ENCODE measurements around the gene TRIM26. TPM values are rescaled to one million over a fixed set of nuclear protein-coding genes. Genes with fewer than 3 reads are reported as not detected.

TRIM26 gene
- total and polyA plus RNA-seq, 2 of the 13 experiments (the other 11 are each of a cell fraction or from before 2014, with no cell fraction given): 27.1 to 38.7 TPM

DNA sequence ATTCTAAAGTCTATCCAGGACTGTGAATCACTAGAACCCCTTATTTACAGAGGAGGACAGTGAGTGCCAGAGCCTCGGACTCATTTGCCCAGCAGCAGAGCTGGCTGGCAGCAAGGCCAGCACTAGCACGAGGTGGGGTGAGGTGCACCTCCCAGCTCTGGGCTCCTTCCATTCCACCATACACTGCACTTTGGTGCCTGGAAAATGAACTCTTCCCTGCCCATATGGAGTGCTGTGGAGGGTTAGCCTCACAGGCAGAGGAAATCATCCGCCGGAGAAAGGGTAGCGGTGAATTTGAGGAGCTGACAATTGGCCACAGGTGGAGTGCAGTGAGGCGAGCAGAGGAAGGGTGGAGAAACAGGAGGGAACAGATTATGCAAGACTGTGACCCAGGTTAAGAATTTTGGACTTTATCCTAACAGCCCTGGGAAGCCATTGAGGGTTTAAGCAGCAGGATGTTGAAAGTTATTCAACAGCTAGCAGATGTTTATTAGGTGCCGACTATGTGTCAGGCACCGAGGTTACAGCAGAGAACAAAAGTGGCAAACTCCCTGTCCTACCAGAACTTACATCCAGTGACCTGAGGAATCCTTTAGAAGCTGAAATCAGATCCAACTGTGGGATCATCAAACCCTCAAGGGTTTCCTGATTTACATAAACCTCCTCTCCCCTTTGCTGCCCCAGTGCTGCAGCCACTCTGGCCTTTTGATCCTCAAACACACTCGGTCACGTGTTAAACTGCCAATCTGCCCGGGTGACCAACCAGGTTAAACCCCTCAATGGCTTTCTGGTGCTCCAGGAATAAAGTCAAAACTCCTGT, 6.2 kb downstream of the TRIM26 start (continued):
- TF ChIP-seq ZNF543 (CRISPR knock-in tag; IDR thresholded peaks at IDR 0.05) (peak; percentile 62), PAWR (CRISPR knock-in tag; IDR thresholded peaks at IDR 0.05; ENCODE audit: borderline replicate concordance) (peak; percentile 73; the same call in 1 of the 2 replicates), PLRG1 (conservative IDR thresholded peaks at IDR 0.05) (no peak), NR1H2 (CRISPR knock-in tag; IDR thresholded peaks at IDR 0.05; ENCODE audit: borderline replicate concordance, low read depth) (no peak), PAX8 (CRISPR knock-in tag; IDR thresholded peaks at IDR 0.05; ENCODE audit: borderline replicate concordance) (peak; percentile 28; the same call in 1 of the 2 replicates), CBX2 (IDR thresholded peaks at IDR 0.05; ENCODE audit: low read depth, low read length) (no peak), CBX2 (CRISPR knock-in tag; IDR thresholded peaks at IDR 0.05; ENCODE audit: low read depth) (no peak), NBN (conservative IDR thresholded peaks at IDR 0.05) (no peak), ZNF343 (CRISPR knock-in tag; IDR thresholded peaks at IDR 0.05) (0 out of 2 replicates have a peak, but pooled peaks have one; percentile 28), TCF12 (IDR thresholded peaks at IDR 0.05) (no peak), TCF12 (CRISPR knock-in tag; IDR thresholded peaks at IDR 0.05) (peak; percentile 77; the same call in 1 of the 2 replicates), TBX2 (CRISPR knock-in tag; IDR thresholded peaks at IDR 0.05; ENCODE audit: borderline replicate concordance) (peak; percentile 92), RNF2 (conservative IDR thresholded peaks at IDR 0.05; ENCODE audit: low read depth) (peak; percentile 42), ZMAT3 (CRISPR knock-in tag; conservative IDR thresholded peaks at IDR 0.05) (no peak), GTF3A (CRISPR knock-in tag; conservative IDR thresholded peaks at IDR 0.05) (no peak; the same call in 1 of the 2 replicates), TRIM24 (CRISPR knock-in tag; IDR thresholded peaks at IDR 0.05) (peak; percentile 67; the same call in 1 of the 2 replicates), ZNF10 (CRISPR knock-in tag; IDR thresholded peaks at IDR 0.05; ENCODE audit: borderline replicate concordance, low read depth) (no peak), ZNF331 (CRISPR knock-in tag; IDR thresholded peaks at IDR 0.05) (peak; percentile 65), CENPT (CRISPR knock-in tag; IDR thresholded peaks at IDR 0.05; ENCODE audit: low read depth) (0 out of 2 replicates have a peak, but pooled peaks have one; percentile 51), PHF5A (CRISPR knock-in tag; IDR thresholded peaks at IDR 0.05; ENCODE audit: low read depth, unreplicated experiment) (peak; percentile 84)
- TF ChIP-seq, protein P1, sequence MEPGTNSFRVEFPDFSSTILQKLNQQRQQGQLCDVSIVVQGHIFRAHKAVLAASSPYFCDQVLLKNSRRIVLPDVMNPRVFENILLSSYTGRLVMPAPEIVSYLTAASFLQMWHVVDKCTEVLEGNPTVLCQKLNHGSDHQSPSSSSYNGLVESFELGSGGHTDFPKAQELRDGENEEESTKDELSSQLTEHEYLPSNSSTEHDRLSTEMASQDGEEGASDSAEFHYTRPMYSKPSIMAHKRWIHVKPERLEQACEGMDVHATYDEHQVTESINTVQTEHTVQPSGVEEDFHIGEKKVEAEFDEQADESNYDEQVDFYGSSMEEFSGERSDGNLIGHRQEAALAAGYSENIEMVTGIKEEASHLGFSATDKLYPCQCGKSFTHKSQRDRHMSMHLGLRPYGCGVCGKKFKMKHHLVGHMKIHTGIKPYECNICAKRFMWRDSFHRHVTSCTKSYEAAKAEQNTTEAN (CRISPR knock-in tag; conservative IDR thresholded peaks at IDR 0.05): peak; percentile 81; the same call in 1 of the 2 replicates
- TF ChIP-seq, protein P2, sequence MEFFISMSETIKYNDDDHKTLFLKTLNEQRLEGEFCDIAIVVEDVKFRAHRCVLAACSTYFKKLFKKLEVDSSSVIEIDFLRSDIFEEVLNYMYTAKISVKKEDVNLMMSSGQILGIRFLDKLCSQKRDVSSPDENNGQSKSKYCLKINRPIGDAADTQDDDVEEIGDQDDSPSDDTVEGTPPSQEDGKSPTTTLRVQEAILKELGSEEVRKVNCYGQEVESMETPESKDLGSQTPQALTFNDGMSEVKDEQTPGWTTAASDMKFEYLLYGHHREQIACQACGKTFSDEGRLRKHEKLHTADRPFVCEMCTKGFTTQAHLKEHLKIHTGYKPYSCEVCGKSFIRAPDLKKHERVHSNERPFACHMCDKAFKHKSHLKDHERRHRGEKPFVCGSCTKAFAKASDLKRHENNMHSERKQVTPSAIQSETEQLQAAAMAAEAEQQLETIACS (CRISPR knock-in tag; IDR thresholded peaks at IDR 0.05): no peak
- TF ChIP-seq, protein P3, sequence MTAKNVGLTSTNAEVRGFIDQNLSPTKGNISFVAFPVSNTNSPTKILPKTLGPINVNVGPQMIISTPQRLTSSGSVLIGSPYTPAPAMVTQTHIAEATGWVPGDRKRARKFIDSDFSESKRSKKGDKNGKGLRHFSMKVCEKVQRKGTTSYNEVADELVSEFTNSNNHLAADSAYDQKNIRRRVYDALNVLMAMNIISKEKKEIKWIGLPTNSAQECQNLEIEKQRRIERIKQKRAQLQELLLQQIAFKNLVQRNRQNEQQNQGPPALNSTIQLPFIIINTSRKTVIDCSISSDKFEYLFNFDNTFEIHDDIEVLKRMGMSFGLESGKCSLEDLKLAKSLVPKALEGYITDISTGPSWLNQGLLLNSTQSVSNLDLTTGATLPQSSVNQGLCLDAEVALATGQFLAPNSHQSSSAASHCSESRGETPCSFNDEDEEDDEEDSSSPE (CRISPR knock-in tag; IDR thresholded peaks at IDR 0.05): peak; percentile 73
- TF ChIP-seq, protein P4, sequence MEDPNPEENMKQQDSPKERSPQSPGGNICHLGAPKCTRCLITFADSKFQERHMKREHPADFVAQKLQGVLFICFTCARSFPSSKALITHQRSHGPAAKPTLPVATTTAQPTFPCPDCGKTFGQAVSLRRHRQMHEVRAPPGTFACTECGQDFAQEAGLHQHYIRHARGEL (CRISPR knock-in tag; IDR thresholded peaks at IDR 0.05): no peak
- TF ChIP-seq, protein P5, sequence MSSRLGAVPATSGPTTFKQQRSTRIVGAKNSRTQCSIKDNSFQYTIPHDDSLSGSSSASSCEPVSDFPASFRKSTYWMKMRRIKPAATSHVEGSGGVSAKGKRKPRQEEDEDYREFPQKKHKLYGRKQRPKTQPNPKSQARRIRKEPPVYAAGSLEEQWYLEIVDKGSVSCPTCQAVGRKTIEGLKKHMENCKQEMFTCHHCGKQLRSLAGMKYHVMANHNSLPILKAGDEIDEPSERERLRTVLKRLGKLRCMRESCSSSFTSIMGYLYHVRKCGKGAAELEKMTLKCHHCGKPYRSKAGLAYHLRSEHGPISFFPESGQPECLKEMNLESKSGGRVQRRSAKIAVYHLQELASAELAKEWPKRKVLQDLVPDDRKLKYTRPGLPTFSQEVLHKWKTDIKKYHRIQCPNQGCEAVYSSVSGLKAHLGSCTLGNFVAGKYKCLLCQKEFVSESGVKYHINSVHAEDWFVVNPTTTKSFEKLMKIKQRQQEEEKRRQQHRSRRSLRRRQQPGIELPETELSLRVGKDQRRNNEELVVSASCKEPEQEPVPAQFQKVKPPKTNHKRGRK (CRISPR knock-in tag; IDR thresholded peaks at IDR 0.05): 0 out of 2 replicates have a peak, but pooled peaks have one; percentile 40
